A549 (cell line): ENCODE results near the gene CRACR2B. TPM values are rescaled to one million over a fixed set of nuclear protein-coding genes. Genes with fewer than 3 reads are reported as not detected.

Experiments
- ATAC-seq, 2 experiments: fragments of 200-7000 bp in 1 of 2; fragments of >200 bp in 1 of 2; cut with Nextera tagmentation in 1 of 2; cut with Tn5 transposase in 1 of 2; 3 replicates each; pipeline versions ENCODE4 v1.8.0 to v1.9.1; 2018 to 2020; ENCODE audit warnings: mild to moderate bottlenecking in 1 of 2, moderate library complexity in 1 of 2
- CTCF ChIA-PET: fragments of 300-600 bp; sonication (Branson Sonifier 250); formaldehyde crosslinking; extraction: SDS; loops from one replicate; lab custom pipeline; 2021; ENCODE audit warnings: antibody characterized with exemption, inconsistent platforms; lab: Yijun Ruan, JAX
- POLR2A ChIA-PET: fragments of 350-600 bp; formaldehyde crosslinking; extraction: SDS; loops from one replicate; lab custom pipeline; 2021; ENCODE audit warnings: antibody characterized with exemption, inconsistent platforms; lab: Yijun Ruan, JAX
- DNase-seq, 2 experiments: peaks; one replicate each; pipeline versions ENCODE4 v3.0.0 to v3.0.0-alpha.2; 2011 to 2016; ENCODE audit warnings: low read depth in 1 of 2, low spot score in 1 of 2
- FAIRE-seq: peaks from 2 replicates; lab custom pipeline; 2011; peaks lifted over from hg19 to GRCh38; lab: Jason Lieb, UNC
- H3K27ac ChIP-seq, 2 experiments: fragments of >200 bp; sonication (Bioruptor Twin); formaldehyde crosslinking; 3 replicates each; pipeline ENCODE4 v1.5.1; 2016 to 2017
- H3K4me1 ChIP-seq: fragments of >200 bp; sonication (Bioruptor Twin); formaldehyde crosslinking; 3 replicates; pipeline ENCODE4 v1.6.1; 2016
- H3K4me2 ChIP-seq: fragments of >200 bp; sonication (Bioruptor Twin); formaldehyde crosslinking; 3 replicates; pipeline ENCODE4 v1.6.1; 2016
- H3K4me3 ChIP-seq: fragments of >200 bp; sonication (Bioruptor Twin); formaldehyde crosslinking; 3 replicates; pipeline ENCODE4 v1.5.1; 2016
- H3K9me3 ChIP-seq: fragments of >200 bp; sonication (Bioruptor Twin); formaldehyde crosslinking; 3 replicates; pipeline ENCODE4 v1.6.1; 2016
- ATOH8 ChIP-seq: fragments of 250-450 bp; sonication (Bioruptor Pico); IDR thresholded peaks from 2 replicates; pipeline ENCODE4 v1.5.0; 2020; ENCODE audit warnings: low read depth, mild to moderate bottlenecking, moderate library complexity
- BCL3 ChIP-seq: fragments of >200 bp; sonication (Bioruptor Twin); formaldehyde crosslinking; IDR thresholded peaks from 3 replicates; pipeline ENCODE4 v1.6.1; 2016
- CBX2 ChIP-seq: fragments of 200-600 bp; sonication (generic); IDR thresholded peaks from 2 replicates; pipeline ENCODE4 v1.6.1; 2016; ENCODE audit warnings: low read depth, mild to moderate bottlenecking, borderline replicate concordance
- CBX8 ChIP-seq: fragments of 200-600 bp; sonication (generic); IDR thresholded peaks from 2 replicates; pipeline ENCODE4 v1.6.1; 2016
- CTCF ChIP-seq: fragments of >200 bp; sonication (Bioruptor Twin); formaldehyde crosslinking; IDR thresholded peaks from 3 replicates; pipeline ENCODE4 v1.5.1; 2016
- ELK1 ChIP-seq: fragments of 150-350 bp; IDR thresholded peaks from 2 replicates; pipeline ENCODE4 v1.6.1; 2014; ENCODE audit warnings: low read depth, mild to moderate bottlenecking, low read length
- FOXS1 ChIP-seq: fragments of 250-450 bp; sonication (Bioruptor Pico); IDR thresholded peaks from 2 replicates; pipeline ENCODE4 v1.5.0; 2020; ENCODE audit warnings: mild to moderate bottlenecking, moderate library complexity
- HES2 ChIP-seq: fragments of >200 bp; sonication (Bioruptor Twin); formaldehyde crosslinking; IDR thresholded peaks from 2 replicates; pipeline ENCODE4 v1.6.1; 2016
- HOXA7 ChIP-seq: fragments of 250-450 bp; sonication (Bioruptor Pico); IDR thresholded peaks from 2 replicates; pipeline ENCODE4 v1.5.0; 2020; ENCODE audit warnings: mild to moderate bottlenecking, moderate library complexity
- HOXB13 ChIP-seq: fragments of 250-450 bp; sonication (Bioruptor Pico); IDR thresholded peaks from 2 replicates; pipeline ENCODE4 v1.5.0; 2020; ENCODE audit warnings: low read depth, mild to moderate bottlenecking, moderate library complexity
- KDM5A ChIP-seq: fragments of 200-600 bp; sonication (generic); IDR thresholded peaks from 2 replicates; pipeline ENCODE4 v1.6.1; 2016; ENCODE audit warnings: antibody characterized with exemption, mild to moderate bottlenecking
- MAFK ChIP-seq: fragments of 450-650 bp; IDR thresholded peaks from 2 replicates; pipeline ENCODE4 v1.6.1; 2014; ENCODE audit not compliant: partially characterized antibody
- MAX ChIP-seq: IDR thresholded peaks from 2 replicates; pipeline ENCODE4 v1.6.1; 2012
- NFE2L2 ChIP-seq: fragments of 150-350 bp; conservative IDR thresholded peaks from 2 replicates; pipeline ENCODE4 v1.6.1; 2014; ENCODE audit warnings: low read length
- NPAS2 ChIP-seq: fragments of 250-450 bp; sonication (Bioruptor Pico); IDR thresholded peaks from 2 replicates; pipeline ENCODE4 v1.8.0; 2022; ENCODE audit warnings: mild to moderate bottlenecking, moderate library complexity, borderline replicate concordance
- PBX3 ChIP-seq: IDR thresholded peaks from 2 replicates; pipeline ENCODE4 v1.6.1; 2012
- PHF8 ChIP-seq: fragments of 200-600 bp; sonication (generic); IDR thresholded peaks from 2 replicates; pipeline ENCODE4 v1.6.1; 2016; ENCODE audit warnings: low read depth, mild to moderate bottlenecking, antibody characterized with exemption, moderate library complexity, borderline replicate concordance
- POLR2AphosphoS2 ChIP-seq: conservative IDR thresholded peaks from 2 replicates; pipeline ENCODE4 v1.6.1; 2012; ENCODE audit warnings: low read length, improper control_type of control experiment, inconsistent platforms
- RAD21 ChIP-seq, 2 experiments: fragments of >200 bp in 1 of 2; sonication (Bioruptor Twin) in 1 of 2; formaldehyde crosslinking in 1 of 2; IDR thresholded peaks in 1 of 2; conservative IDR thresholded peaks in 1 of 2; 2 replicates in 1 of 2; 3 replicates in 1 of 2; pipeline ENCODE4 v1.6.1; 2012 to 2018; ENCODE audit warnings: inconsistent platforms in 1 of 2
- REST ChIP-seq: fragments of 200-600 bp; sonication (generic); IDR thresholded peaks from 2 replicates; pipeline ENCODE4 v1.6.1; 2016; ENCODE audit warnings: antibody characterized with exemption, mild to moderate bottlenecking, moderate library complexity
- RFX5 ChIP-seq: fragments of 450-650 bp; IDR thresholded peaks from 2 replicates; pipeline ENCODE4 v1.7.1; 2014; ENCODE audit warnings: antibody characterized with exemption, mild to moderate bottlenecking, moderate library complexity
- RNF2 ChIP-seq: fragments of 200-600 bp; sonication (generic); IDR thresholded peaks from 2 replicates; pipeline ENCODE4 v1.6.1; 2016; ENCODE audit warnings: low read depth, mild to moderate bottlenecking, antibody characterized with exemption, moderate library complexity, borderline replicate concordance
- SREBF2 ChIP-seq: fragments of 450-650 bp; IDR thresholded peaks from 2 replicates; pipeline ENCODE4 v1.6.1; 2014; ENCODE audit warnings: mild to moderate bottlenecking, moderate library complexity
- TFCP2L1 ChIP-seq: fragments of 250-450 bp; sonication (Bioruptor Pico); IDR thresholded peaks from 2 replicates; pipeline ENCODE4 v1.5.0; 2021; ENCODE audit warnings: mild to moderate bottlenecking
- TP53 ChIP-seq: fragments of 250-450 bp; sonication (Bioruptor Pico); IDR thresholded peaks from 2 replicates; pipeline ENCODE4 v1.5.0; 2021; ENCODE audit warnings: mild to moderate bottlenecking, moderate library complexity
- USF2 ChIP-seq: fragments of 450-650 bp; IDR thresholded peaks from 2 replicates; pipeline ENCODE4 v1.6.1; 2014; ENCODE audit warnings: antibody characterized with exemption
- ZSCAN20 ChIP-seq: fragments of 250-450 bp; sonication (Bioruptor Pico); IDR thresholded peaks from 2 replicates; pipeline ENCODE4 v1.8.0; 2022; ENCODE audit warnings: mild to moderate bottlenecking, moderate library complexity
- WGBS: methylation state at CpG from one replicate; pipeline ENCODE4 v1.1.6; 2017; ENCODE audit errors: missing lambda C conversion rate; 5-methylcytosine and 5-hydroxymethylcytosine counted together
- polyA plus RNA-seq, 4 experiments: library from polyadenylated mRNA; depleted of rRNA in 3 of 4; stranded (reverse); fragments of >200 nt; fragmentation: RNase III in 1 of 4; extraction: RNeasy Plus Mini Kit Qiagen cat#74134 plus additional on column Dnase treatment in 1 of 4; gene quantifications; 2 replicates in 3 of 4; 3 replicates in 1 of 4; pipeline ENCODE4 v1.2.3, GENCODE V29; 2011 to 2017

The CRACR2B gene
- polyA plus RNA-seq, 2 of the 4 experiments (the other 2 are of a cell fraction) = 1.2 to 3.0 TPM

- POLR2A ChIA-PET = interaction anchor here (1.0 to 2.0 kb wide), 8 partner anchors 10 to 234 kb away, joined by 3 to 35 read pairs (median 6); partner anchors contain the start of genes CD151, CEND1, CHID1 and PHRF1
- peak; percentile 93 to 99 for DNase-seq
- WGBS = 2% methylated on average over 29 of the region's 81 CpGs
- Histone ChIP-seq H3K4me3 (peak within 1 kb of the TSS; percentile 94), H3K4me2 (peak within 1 kb of the TSS; percentile 87), H3K27ac (peak within 1 kb of the TSS; percentile 95 to 97), H3K9me3 (no peaks in the 10 kb centered on the region), H3K4me1 (peaks cover 40% of the 10 kb centered on the region)
- CTCF ChIA-PET = interaction anchor here (0.9 to 2.0 kb wide), 2 partner anchors 10 to 62 kb away, joined by 3 to 10 read pairs; no protein-coding TSS in a partner anchor
- peak; percentile 18 for FAIRE-seq
- ATAC-seq = peak; percentile 83 to 88
- TF ChIP-seq NPAS2 (CRISPR knock-in tag) (no peak), MAX (peak; percentile 95), ATOH8 (CRISPR knock-in tag) (0 out of 2 replicates have a peak, but pooled peaks have one; percentile 59), HOXA7 (CRISPR knock-in tag) (no peak), ZSCAN20 (CRISPR knock-in tag) (no peak), NFE2L2 (no peak), SREBF2 (no peak), HOXB13 (peak; percentile 81; the same call in 1 of the 2 replicates), BCL3 (no peak; the same call in 2 of the 3 replicates), HES2 (no peak), TP53 (CRISPR knock-in tag) (no peak), PHF8 (peak; percentile 92), REST (no peak), RNF2 (no peak), USF2 (peak; percentile 44; the same call in 1 of the 2 replicates), ELK1 (no peak; the same call in 1 of the 2 replicates), CBX2 (no peak), RFX5 (peak; percentile 73), RAD21 (conservative IDR thresholded peaks at IDR 0.05 in 1 of 2, IDR thresholded peaks at IDR 0.05 in 1 of 2) (no peak), KDM5A (no peak), MAFK (no peak), PBX3 (0 out of 2 replicates have a peak, but pooled peaks have one; percentile 24), TFCP2L1 (CRISPR knock-in tag) (no peak; the same call in 1 of the 2 replicates), POLR2AphosphoS2 (no peak), FOXS1 (CRISPR knock-in tag) (no peak), CBX8 (no peak), CTCF (no peak)
Measured at GRCh38 chr11:809287-810039, 18.3 kb upstream of the CRACR2B start, which contains the start of gene RPLP2. Gene RPLP2, plus strand, starts transcription at chr11:809967. Its CDS starts 268 bp downstream, at chr11:810235.
